ENCODE results near the gene EIF4A3. TPM values are rescaled to one million over a fixed set of nuclear protein-coding genes. Genes with fewer than 3 reads are reported as not detected.
"Not testable (repeated sequence)": the region's sequence is repeated elsewhere in the genome, so short reads cannot be mapped to it uniquely, and the experiment has no call there.

The EIF4A3 gene
- polyA plus RNA-seq, 2 of the 4 experiments (the other 2 are of a cell fraction) = 181 to 189 TPM

DNA sequence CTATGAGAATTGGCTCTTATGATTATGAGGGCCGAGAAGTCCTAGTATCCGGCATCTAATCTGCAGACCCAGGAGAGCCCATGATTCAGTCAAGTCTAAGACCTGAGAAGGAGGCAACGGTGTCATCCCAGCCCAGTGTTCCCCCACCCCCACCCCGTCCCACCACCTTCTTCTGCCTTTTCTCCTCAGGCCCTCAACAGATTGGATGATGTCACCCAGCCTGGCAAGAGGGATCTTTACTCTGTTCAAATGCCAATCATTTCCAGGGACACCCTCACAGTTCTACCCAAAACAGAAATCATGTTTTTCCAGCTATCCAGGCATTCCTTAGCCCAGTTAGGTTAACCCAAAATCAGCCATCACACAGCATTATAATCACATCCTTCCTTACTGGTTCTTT, 55.6 kb downstream of the EIF4A3 start:
- ChIA-PET POLR2A (interaction anchor here (0.6 kb wide), 1 partner anchor 205 kb away, joined by 3 read pairs; no protein-coding TSS in a partner anchor), CTCF (interaction anchor here (0.6 to 15.4 kb wide), 7 partner anchors 8 to 161 kb away, joined by 3 to 176 read pairs (median 8); partner anchors contain the start of gene GAA)
- no peaks in the 10 kb centered on the region for H3K9me3 ChIP-seq
- no peak overlapping the region for H3K4me2 ChIP-seq
- FAIRE-seq = no peak
- ATAC-seq = no peak
- H3K4me1 ChIP-seq = no peaks in the 10 kb centered on the region
- no peak for TF ChIP-seq MAZ (IDR thresholded peaks at IDR 0.05; ENCODE audit: borderline replicate concordance, low read depth, low read length)
- WGBS (ENCODE audit: missing lambda C conversion rate) = 71% methylated on average over 4 of the region's 4 CpGs
- H3K27ac ChIP-seq = no peak overlapping the region
- no peak overlapping the region for H3K4me3 ChIP-seq
- no peak for DNase-seq (ENCODE audit: low read depth in 1 of 2, low spot score in 1 of 2)

DNA sequence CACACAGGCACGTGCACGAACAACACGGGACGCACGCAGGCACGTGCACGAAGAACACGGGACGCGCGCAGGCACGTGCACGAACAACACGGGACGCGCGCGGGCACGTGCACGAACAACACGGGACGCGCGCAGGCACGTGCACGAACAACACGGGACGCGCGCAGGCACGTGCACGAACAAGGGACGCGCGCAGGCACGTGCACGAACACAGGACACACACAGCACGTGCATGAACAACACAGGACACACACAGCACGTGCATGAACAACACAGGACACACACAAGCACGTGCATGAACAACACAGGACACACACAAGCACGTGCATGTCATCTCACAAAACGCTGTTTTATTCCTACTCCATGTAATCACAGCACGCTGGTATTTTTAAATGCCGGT, 56.8 kb downstream of the EIF4A3 start:
- CTCF ChIA-PET = interaction anchor here (3.8 to 15.4 kb wide), 3 partner anchors 7 to 81 kb away, joined by 12 to 176 read pairs (median 63); partner anchors contain the start of gene GAA
- DNase-seq (ENCODE audit: low read depth in 1 of 2, low spot score in 1 of 2); H3K9me3 ChIP-seq; H3K4me2 ChIP-seq; H3K4me3 ChIP-seq; H3K4me1 ChIP-seq; FAIRE-seq; ATAC-seq; POLR2A ChIA-PET; H3K27ac ChIP-seq: not testable (repeated sequence)
- 85% methylated on average over 44 of the region's 44 CpGs for WGBS (ENCODE audit: missing lambda C conversion rate)

DNA sequence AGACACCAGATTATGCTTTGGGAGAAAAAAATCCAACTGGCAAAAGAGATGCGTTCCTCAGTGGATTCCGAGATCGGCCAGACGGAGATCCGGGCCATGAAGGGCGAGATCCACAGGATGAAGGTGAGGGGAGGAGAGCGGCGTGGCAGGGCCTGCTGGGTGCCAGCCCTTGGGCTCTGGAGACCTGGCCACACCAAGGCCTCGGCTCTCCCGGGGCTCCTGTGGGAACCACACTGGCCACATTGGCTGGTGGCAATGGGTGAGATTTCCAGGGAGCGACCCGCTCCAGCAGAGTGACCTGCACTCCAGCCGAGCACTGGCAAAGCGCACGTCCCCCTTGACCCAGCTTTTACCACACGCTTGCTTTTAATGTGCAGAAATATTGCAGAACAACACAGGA, 57.2 kb downstream of the EIF4A3 start:
- TF ChIP-seq TP53 (CRISPR knock-in tag; IDR thresholded peaks at IDR 0.05) (no peak), MAZ (IDR thresholded peaks at IDR 0.05; ENCODE audit: borderline replicate concordance, low read depth, low read length) (no peak), ZSCAN20 (CRISPR knock-in tag; IDR thresholded peaks at IDR 0.05) (no peak), CEBPB (IDR thresholded peaks at IDR 0.05) (no peak), SMC3 (IDR thresholded peaks at IDR 0.05) (no peak), HDAC2 (IDR thresholded peaks at IDR 0.05) (no peak), RARB (CRISPR knock-in tag; IDR thresholded peaks at IDR 0.05) (no peak), HOXB5 (CRISPR knock-in tag; IDR thresholded peaks at IDR 0.05) (no peak), CHD2 (IDR thresholded peaks at IDR 0.05; ENCODE audit: low read length, partially characterized antibody) (no peak), KDM1A (IDR thresholded peaks at IDR 0.05; ENCODE audit: low read depth) (no peak), FOXS1 (CRISPR knock-in tag; IDR thresholded peaks at IDR 0.05) (no peak)
- TF ChIP-seq, protein P1, sequence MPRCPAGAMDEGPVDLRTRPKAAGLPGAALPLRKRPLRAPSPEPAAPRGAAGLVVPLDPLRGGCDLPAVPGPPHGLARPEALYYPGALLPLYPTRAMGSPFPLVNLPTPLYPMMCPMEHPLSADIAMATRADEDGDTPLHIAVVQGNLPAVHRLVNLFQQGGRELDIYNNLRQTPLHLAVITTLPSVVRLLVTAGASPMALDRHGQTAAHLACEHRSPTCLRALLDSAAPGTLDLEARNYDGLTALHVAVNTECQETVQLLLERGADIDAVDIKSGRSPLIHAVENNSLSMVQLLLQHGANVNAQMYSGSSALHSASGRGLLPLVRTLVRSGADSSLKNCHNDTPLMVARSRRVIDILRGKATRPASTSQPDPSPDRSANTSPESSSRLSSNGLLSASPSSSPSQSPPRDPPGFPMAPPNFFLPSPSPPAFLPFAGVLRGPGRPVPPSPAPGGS (IDR thresholded peaks at IDR 0.05) = no peak
- TF ChIP-seq, protein P2, sequence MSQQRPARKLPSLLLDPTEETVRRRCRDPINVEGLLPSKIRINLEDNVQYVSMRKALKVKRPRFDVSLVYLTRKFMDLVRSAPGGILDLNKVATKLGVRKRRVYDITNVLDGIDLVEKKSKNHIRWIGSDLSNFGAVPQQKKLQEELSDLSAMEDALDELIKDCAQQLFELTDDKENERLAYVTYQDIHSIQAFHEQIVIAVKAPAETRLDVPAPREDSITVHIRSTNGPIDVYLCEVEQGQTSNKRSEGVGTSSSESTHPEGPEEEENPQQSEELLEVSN (IDR thresholded peaks at IDR 0.05; ENCODE audit: borderline replicate concordance, low read depth) = no peak
- no peak for DNase-seq (ENCODE audit: low read depth in 1 of 2, low spot score in 1 of 2)
- no peak overlapping the region for H3K4me3 ChIP-seq
- WGBS (ENCODE audit: missing lambda C conversion rate) = 79% methylated on average over 16 of the region's 16 CpGs
- no peak overlapping the region for H3K4me2 ChIP-seq
- no peaks in the 10 kb centered on the region for H3K4me1 ChIP-seq
- ChIA-PET POLR2A (no interaction called here), CTCF (interaction anchor here (1.6 to 15.4 kb wide), 3 partner anchors 11 to 81 kb away, joined by 4 to 176 read pairs (median 12); partner anchors contain the start of gene GAA)
- FAIRE-seq = no peak
- no peak overlapping the region for H3K27ac ChIP-seq
- ATAC-seq = no peak
- no peaks in the 10 kb centered on the region for H3K9me3 ChIP-seq

DNA sequence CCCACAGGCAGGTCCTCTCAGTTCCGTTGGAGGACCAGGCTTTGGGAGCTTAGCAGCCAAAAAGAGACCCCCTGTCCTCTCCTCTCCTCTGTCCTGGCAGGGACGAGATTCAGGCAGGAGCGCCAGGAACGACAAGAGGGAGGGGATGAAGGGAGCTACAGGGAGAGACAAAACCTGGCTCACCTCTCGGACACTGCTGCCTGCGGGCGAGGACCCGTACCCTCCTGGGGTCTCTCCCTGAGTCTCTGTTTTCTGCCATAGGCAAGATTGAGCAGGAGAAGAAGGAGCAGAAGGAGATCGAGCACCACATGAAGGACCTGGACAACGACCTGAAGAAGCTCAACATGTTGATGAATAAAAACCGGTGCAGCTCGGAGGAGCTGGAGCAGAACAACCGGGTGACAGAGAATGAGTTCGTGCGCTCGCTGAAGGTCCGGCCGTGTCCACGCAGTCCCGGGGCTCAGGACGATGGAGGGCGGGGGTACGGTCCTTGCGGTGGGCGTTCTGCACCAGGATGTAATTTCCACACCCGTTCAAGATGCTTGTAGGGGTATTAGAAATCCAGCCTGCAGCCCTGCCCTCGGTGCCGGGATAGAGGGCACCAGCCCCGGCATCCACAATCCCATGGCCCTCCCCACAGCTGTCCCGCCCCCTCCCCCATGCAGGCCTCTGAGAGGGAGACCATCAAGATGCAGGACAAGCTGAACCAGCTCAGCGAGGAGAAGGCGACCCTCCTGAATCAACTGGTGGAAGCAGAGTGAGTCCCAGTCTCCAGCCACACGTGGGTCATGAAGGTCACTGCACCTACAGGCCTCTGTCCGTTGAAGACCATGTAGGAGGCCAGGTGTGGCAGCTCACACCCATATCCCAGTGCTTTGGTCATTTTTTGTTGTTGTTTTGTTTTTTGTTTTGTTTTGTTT, 59.3 kb downstream of the EIF4A3 start:
- ChIA-PET POLR2A (no interaction called here), CTCF (interaction anchor here (0.6 to 15.4 kb wide), 7 partner anchors 13 to 274 kb away, joined by 3 to 176 read pairs (median 4); partner anchors contain the start of gene GAA)
- FAIRE-seq (no peak), ATAC-seq (no peak), DNase-seq (ENCODE audit: low read depth in 1 of 2, low spot score in 1 of 2) (no peak)
- Histone ChIP-seq H3K27ac (no peak overlapping the region), H3K4me3 (no peak overlapping the region), H3K9me3 (no peaks in the 10 kb centered on the region), H3K4me2 (no peak overlapping the region), H3K4me1 (peaks cover 4% of the 10 kb centered on the region; the same call in 2 of the 3 replicates)
- 72% methylated on average over 33 of the region's 34 CpGs for WGBS (ENCODE audit: missing lambda C conversion rate)
- no peak for TF ChIP-seq POLR2A (IDR thresholded peaks at IDR 0.05; ENCODE audit: low read length)
- TF ChIP-seq, protein P3, sequence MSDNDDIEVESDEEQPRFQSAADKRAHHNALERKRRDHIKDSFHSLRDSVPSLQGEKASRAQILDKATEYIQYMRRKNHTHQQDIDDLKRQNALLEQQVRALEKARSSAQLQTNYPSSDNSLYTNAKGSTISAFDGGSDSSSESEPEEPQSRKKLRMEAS (IDR thresholded peaks at IDR 0.05) = no peak
- no peak for TF ChIP-seq NR3C1 (IDR thresholded peaks at IDR 0.05)
- no peak for TF ChIP-seq ZC3H11A (IDR thresholded peaks at IDR 0.05)
- no peak for TF ChIP-seq HDAC2 (IDR thresholded peaks at IDR 0.05)
- no peak for TF ChIP-seq NPAS2 (CRISPR knock-in tag; IDR thresholded peaks at IDR 0.05; ENCODE audit: borderline replicate concordance)
- TF ChIP-seq, protein P4, sequence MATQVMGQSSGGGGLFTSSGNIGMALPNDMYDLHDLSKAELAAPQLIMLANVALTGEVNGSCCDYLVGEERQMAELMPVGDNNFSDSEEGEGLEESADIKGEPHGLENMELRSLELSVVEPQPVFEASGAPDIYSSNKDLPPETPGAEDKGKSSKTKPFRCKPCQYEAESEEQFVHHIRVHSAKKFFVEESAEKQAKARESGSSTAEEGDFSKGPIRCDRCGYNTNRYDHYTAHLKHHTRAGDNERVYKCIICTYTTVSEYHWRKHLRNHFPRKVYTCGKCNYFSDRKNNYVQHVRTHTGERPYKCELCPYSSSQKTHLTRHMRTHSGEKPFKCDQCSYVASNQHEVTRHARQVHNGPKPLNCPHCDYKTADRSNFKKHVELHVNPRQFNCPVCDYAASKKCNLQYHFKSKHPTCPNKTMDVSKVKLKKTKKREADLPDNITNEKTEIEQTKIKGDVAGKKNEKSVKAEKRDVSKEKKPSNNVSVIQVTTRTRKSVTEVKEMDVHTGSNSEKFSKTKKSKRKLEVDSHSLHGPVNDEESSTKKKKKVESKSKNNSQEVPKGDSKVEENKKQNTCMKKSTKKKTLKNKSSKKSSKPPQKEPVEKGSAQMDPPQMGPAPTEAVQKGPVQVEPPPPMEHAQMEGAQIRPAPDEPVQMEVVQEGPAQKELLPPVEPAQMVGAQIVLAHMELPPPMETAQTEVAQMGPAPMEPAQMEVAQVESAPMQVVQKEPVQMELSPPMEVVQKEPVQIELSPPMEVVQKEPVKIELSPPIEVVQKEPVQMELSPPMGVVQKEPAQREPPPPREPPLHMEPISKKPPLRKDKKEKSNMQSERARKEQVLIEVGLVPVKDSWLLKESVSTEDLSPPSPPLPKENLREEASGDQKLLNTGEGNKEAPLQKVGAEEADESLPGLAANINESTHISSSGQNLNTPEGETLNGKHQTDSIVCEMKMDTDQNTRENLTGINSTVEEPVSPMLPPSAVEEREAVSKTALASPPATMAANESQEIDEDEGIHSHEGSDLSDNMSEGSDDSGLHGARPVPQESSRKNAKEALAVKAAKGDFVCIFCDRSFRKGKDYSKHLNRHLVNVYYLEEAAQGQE (IDR thresholded peaks at IDR 0.05) = no peak
- no peak for TF ChIP-seq CBX2 (IDR thresholded peaks at IDR 0.05; ENCODE audit: borderline replicate concordance, low read depth)
- no peak for TF ChIP-seq HOXB13 (CRISPR knock-in tag; IDR thresholded peaks at IDR 0.05; ENCODE audit: low read depth)
- no peak for TF ChIP-seq RAD21 (conservative IDR thresholded peaks at IDR 0.05 in 1 of 2, IDR thresholded peaks at IDR 0.05 in 1 of 2)
- TF ChIP-seq NFE2L2 (conservative IDR thresholded peaks at IDR 0.05; ENCODE audit: low read length) = no peak
- TF ChIP-seq MAZ (IDR thresholded peaks at IDR 0.05; ENCODE audit: borderline replicate concordance, low read depth, low read length) = no peak
- TF ChIP-seq CHD4 (IDR thresholded peaks at IDR 0.05; ENCODE audit: borderline replicate concordance) = no peak
